Measurements from ENCODE around the gene CAMTA1.

DNA sequence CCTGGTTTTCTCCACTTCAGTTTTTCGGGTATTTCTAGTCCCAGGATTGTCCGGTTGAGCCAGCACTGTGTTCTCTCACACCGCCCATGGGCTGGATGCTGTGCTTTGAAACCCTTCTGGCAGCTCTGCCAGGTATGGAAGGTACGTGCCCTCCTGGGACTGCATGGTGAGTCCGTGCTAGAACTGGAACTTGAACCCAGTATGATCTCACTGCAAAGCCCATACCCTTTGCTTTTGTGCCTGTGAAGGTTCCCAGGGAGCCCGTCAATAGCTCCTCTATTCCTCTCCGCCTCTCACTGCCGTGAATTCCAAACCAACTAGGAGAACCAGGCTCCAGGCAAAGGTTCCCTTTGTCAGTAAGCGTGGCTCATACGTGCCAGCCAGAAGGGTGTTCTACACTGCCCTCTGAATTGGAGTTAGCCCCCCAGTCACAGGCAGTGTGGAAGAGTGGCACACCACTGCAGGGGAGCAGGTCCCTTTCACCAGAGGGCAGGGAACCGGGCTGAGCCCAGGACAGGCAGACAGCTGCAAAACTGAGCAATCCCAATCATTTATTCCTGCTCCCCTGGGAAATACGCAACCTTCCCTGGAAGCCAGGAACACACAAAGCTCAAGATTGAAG, 310.2 kb downstream of the CAMTA1 start:
- TF ChIP-seq POLR2A (IDR thresholded peaks at IDR 0.05) = no peak
- TF ChIP-seq, protein P1, sequence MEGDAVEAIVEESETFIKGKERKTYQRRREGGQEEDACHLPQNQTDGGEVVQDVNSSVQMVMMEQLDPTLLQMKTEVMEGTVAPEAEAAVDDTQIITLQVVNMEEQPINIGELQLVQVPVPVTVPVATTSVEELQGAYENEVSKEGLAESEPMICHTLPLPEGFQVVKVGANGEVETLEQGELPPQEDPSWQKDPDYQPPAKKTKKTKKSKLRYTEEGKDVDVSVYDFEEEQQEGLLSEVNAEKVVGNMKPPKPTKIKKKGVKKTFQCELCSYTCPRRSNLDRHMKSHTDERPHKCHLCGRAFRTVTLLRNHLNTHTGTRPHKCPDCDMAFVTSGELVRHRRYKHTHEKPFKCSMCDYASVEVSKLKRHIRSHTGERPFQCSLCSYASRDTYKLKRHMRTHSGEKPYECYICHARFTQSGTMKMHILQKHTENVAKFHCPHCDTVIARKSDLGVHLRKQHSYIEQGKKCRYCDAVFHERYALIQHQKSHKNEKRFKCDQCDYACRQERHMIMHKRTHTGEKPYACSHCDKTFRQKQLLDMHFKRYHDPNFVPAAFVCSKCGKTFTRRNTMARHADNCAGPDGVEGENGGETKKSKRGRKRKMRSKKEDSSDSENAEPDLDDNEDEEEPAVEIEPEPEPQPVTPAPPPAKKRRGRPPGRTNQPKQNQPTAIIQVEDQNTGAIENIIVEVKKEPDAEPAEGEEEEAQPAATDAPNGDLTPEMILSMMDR (IDR thresholded peaks at IDR 0.05) = no peak
